IMR-90 (cell line): ENCODE measurements around the gene MECR. TPM values are rescaled to one million over a fixed set of nuclear protein-coding genes. Genes with fewer than 3 reads are reported as not detected.
A peak's percentile ranks its signal among the peaks of the same experiment; 100 is the strongest.

Source experiments
- ATAC-seq: fragments of 200-7000 bp; cut with Tn5 transposase; 2 replicates; pipeline ENCODE4 v1.9.1; 2020; ENCODE audit warnings: low read depth, mild to moderate bottlenecking, moderate library complexity
- BruUV-seq: library from RNA; stranded (reverse); fragments of 400-500 nt; replicated peaks from 2 replicates; lab custom pipeline; 2021; lab: Mats Ljungman, UMichigan
- CTCF ChIA-PET: fragments of 300-600 bp; formaldehyde crosslinking; extraction: SDS; loops from one replicate; lab custom pipeline; 2021; ENCODE audit warnings: antibody characterized with exemption; lab: Yijun Ruan, JAX
- POLR2A ChIA-PET: fragments of 300-600 bp; sonication (Branson Sonifier 250); formaldehyde crosslinking; loops from one replicate; lab custom pipeline; 2022; ENCODE audit warnings: antibody characterized with exemption; ENCODE audit not compliant: unreplicated experiment; lab: Charles Lee
- DNase-seq: peaks from one replicate; pipeline ENCODE4 v3.0.0; 2013
- H2AFZ ChIP-seq: replicated peaks from 2 replicates; pipeline ENCODE3; 2013; ENCODE audit warnings: low read length, mild to moderate bottlenecking; ENCODE audit not compliant: poor library complexity
- H2AK5ac ChIP-seq: 2 replicates; pipeline ENCODE4 v1.6.1; 2013; ENCODE audit warnings: low read depth, low read length, inconsistent platforms
- H2AK9ac ChIP-seq: replicated peaks from 2 replicates; pipeline ENCODE3; 2013; ENCODE audit warnings: mild to moderate bottlenecking, low read depth, low read length, moderate library complexity; ENCODE audit not compliant: poor library complexity
- H2BK120ac ChIP-seq: 2 replicates; pipeline ENCODE4 v1.6.1; 2013; ENCODE audit warnings: low read depth, low read length, inconsistent platforms
- H2BK15ac ChIP-seq: 3 replicates; pipeline ENCODE4 v1.6.1; 2013; ENCODE audit warnings: low read depth, low read length, inconsistent platforms
- H2BK20ac ChIP-seq: 2 replicates; pipeline ENCODE4 v1.6.1; 2013; ENCODE audit warnings: low read depth, mild to moderate bottlenecking, inconsistent platforms, low read length, moderate library complexity
- H2BK5ac ChIP-seq: 2 replicates; pipeline ENCODE4 v1.6.1; 2013; ENCODE audit warnings: mild to moderate bottlenecking, low read depth, low read length, inconsistent platforms; ENCODE audit not compliant: poor library complexity, severe bottlenecking
- H3K14ac ChIP-seq: replicated peaks from 2 replicates; pipeline ENCODE4 v1.6.1; 2013; ENCODE audit warnings: low read depth, low read length, inconsistent platforms
- H3K18ac ChIP-seq: 2 replicates; pipeline ENCODE4 v1.6.1; 2013; ENCODE audit warnings: low read depth, low read length, control low read depth
- H3K23ac ChIP-seq: 2 replicates; pipeline ENCODE4 v1.6.1; 2013; ENCODE audit warnings: low read depth, low read length, inconsistent platforms
- H3K27ac ChIP-seq: 2 replicates; pipeline ENCODE4 v1.5.1; 2013; ENCODE audit warnings: mild to moderate bottlenecking, control low read depth, low read length; ENCODE audit not compliant: insufficient read depth
- H3K27me3 ChIP-seq: 2 replicates; pipeline ENCODE4 v1.6.1; 2013; ENCODE audit warnings: low read length; ENCODE audit not compliant: control insufficient read depth, insufficient read depth
- H3K36me3 ChIP-seq: 2 replicates; pipeline ENCODE4 v1.6.1; 2013; ENCODE audit warnings: low read length, mixed read lengths; ENCODE audit not compliant: control insufficient read depth, insufficient read depth
- H3K4ac ChIP-seq: 2 replicates; pipeline ENCODE4 v1.6.1; 2013; ENCODE audit warnings: low read depth, low read length, inconsistent platforms
- H3K4me1 ChIP-seq: 2 replicates; pipeline ENCODE4 v1.6.1; 2013; ENCODE audit warnings: low read length, mixed read lengths; ENCODE audit not compliant: control insufficient read depth, insufficient read depth
- H3K4me2 ChIP-seq: 2 replicates; pipeline ENCODE4 v1.6.1; 2013; ENCODE audit warnings: low read depth, mild to moderate bottlenecking, control low read depth, low read length, moderate library complexity
- H3K4me3 ChIP-seq: 2 replicates; pipeline ENCODE4 v1.5.1; 2013; ENCODE audit warnings: low read depth, mild to moderate bottlenecking, control low read depth, low read length, moderate library complexity; ENCODE audit not compliant: insufficient read depth
- H3K56ac ChIP-seq: 2 replicates; pipeline ENCODE4 v1.6.1; 2013; ENCODE audit warnings: low read length, inconsistent platforms; ENCODE audit not compliant: insufficient read depth; ENCODE audit errors: extremely low read depth
- H3K79me1 ChIP-seq, 2 experiments: 2 replicates each; pipeline ENCODE4 v1.6.1; 2013; ENCODE audit warnings: low read length in 2 of 2, inconsistent platforms in 1 of 2, low read depth in 1 of 2
- H3K9ac ChIP-seq: 2 replicates; pipeline ENCODE4 v1.6.1; 2013; ENCODE audit warnings: low read depth, low read length, control low read depth
- H3K9me1 ChIP-seq: 2 replicates; pipeline ENCODE4 v1.6.1; 2013; ENCODE audit warnings: low read length, inconsistent platforms; ENCODE audit not compliant: insufficient read depth
- H3K9me3 ChIP-seq: 2 replicates; pipeline ENCODE4 v1.6.1; 2013; ENCODE audit warnings: low read length; ENCODE audit not compliant: control insufficient read depth, insufficient read depth
- H4K20me1 ChIP-seq: 2 replicates; pipeline ENCODE4 v1.6.1; 2013; ENCODE audit warnings: low read length, inconsistent platforms; ENCODE audit not compliant: insufficient read depth
- H4K5ac ChIP-seq: 2 replicates; pipeline ENCODE4 v1.6.1; 2013; ENCODE audit warnings: mild to moderate bottlenecking, low read depth, low read length, control low read depth
- H4K8ac ChIP-seq, 2 experiments: 2 replicates each; pipeline ENCODE4 v1.6.1; 2013; ENCODE audit warnings: low read depth in 2 of 2, low read length in 2 of 2, control low read depth in 1 of 2, inconsistent platforms in 1 of 2
- H4K91ac ChIP-seq: 2 replicates; pipeline ENCODE4 v1.6.1; 2013; ENCODE audit warnings: low read depth, low read length, inconsistent platforms; ENCODE audit not compliant: insufficient read depth
- BHLHE40 ChIP-seq: fragments of 150-350 bp; IDR thresholded peaks from 2 replicates; pipeline ENCODE4 v1.6.1; 2016; ENCODE audit warnings: mild to moderate bottlenecking, low read depth, low read length
- CHD1 ChIP-seq: IDR thresholded peaks from 2 replicates; pipeline ENCODE4 v1.6.1; 2012; ENCODE audit warnings: low read depth, low read length, improper control_type of control experiment
- CTCF ChIP-seq: conservative IDR thresholded peaks from 2 replicates; pipeline ENCODE4 v1.5.1; 2012; ENCODE audit warnings: mild to moderate bottlenecking, low read depth, low read length, improper control_type of control experiment
- ELK1 ChIP-seq: fragments of 150-350 bp; IDR thresholded peaks from 2 replicates; pipeline ENCODE4 v1.6.1; 2016; ENCODE audit warnings: low read depth, mild to moderate bottlenecking, low read length, moderate library complexity, borderline replicate concordance
- SMC3 ChIP-seq: fragments of 150-350 bp; IDR thresholded peaks from 2 replicates; pipeline ENCODE4 v1.6.1; 2016; ENCODE audit warnings: low read depth, mild to moderate bottlenecking, antibody characterized with exemption, low read length, moderate library complexity
- WGBS, 2 experiments: methylation state at CpG; one replicate each; pipeline versions ENCODE4 v1.1.5 to v1.1.7; 2013; ENCODE audit warnings: missing lambda C conversion rate in 2 of 2; ENCODE audit not compliant: insufficient read length in 1 of 2; ENCODE audit errors: extremely low coverage in 2 of 2; 5-methylcytosine and 5-hydroxymethylcytosine counted together
- dilution Hi-C: fragments of 300-500 bp; cut with HindIII; formaldehyde crosslinking; loops from one replicate; pipeline ENCODE4 v1.14.3; 2018; ENCODE audit warnings: low sequenced_read_pairs; ENCODE audit not compliant: unreplicated experiment
- in situ Hi-C: fragments of 300-500 bp; cut with MboI; formaldehyde crosslinking; loops from 3 replicates; pipeline ENCODE4 v1.14.3; 2019; ENCODE audit warnings: low sequenced_read_pairs, inconsistent platforms, mixed read lengths
- intact Hi-C: fragments of 100-400 bp; cut with micrococcal nuclease; formaldehyde crosslinking; loops from 2 replicates; pipeline ENCODE4 v1.10.0; 2022
- polyA plus RNA-seq, 3 experiments: library from polyadenylated mRNA; depleted of rRNA; stranded (reverse); fragments of >200 nt; gene quantifications; 2 replicates each; pipeline ENCODE4 v1.2.3, GENCODE V29; 2012; ENCODE audit warnings: low replicate concordance in 1 of 3
- total RNA-seq: library from RNA; depleted of rRNA; stranded (reverse); fragments of >200 nt; gene quantifications from 2 replicates; pipeline ENCODE4 v1.2.3, GENCODE V29; 2012

The MECR gene
- total and polyA plus RNA-seq, 2 of the 4 experiments (the other 2 are of a cell fraction), result 20.3 to 24.8 TPM

GRCh38 chr1:29200906-29201594 is 29.7 kb downstream of the MECR start:
- dilution Hi-C loops, result no loop called here
- peak overlapping the region; percentile 45 for H3K23ac ChIP-seq
- H2BK15ac ChIP-seq, result peak overlapping the region; percentile 81; the same call in 2 of the 3 replicates
- H3K4ac ChIP-seq, result peak overlapping the region; percentile 90
- H3K14ac ChIP-seq, result peak overlapping the region; percentile 60
- no peak overlapping the region for H3K4me2 ChIP-seq
- no peak for TF ChIP-seq ELK1
- no peak for TF ChIP-seq CTCF
- TF ChIP-seq CHD1, result no peak
- no peak for TF ChIP-seq BHLHE40
- TF ChIP-seq SMC3, result no peak
- peaks cover 25% of the 10 kb centered on the region for H3K4me1 ChIP-seq
- H4K20me1 ChIP-seq, result peaks cover 6% of the 10 kb centered on the region
- in situ Hi-C loops, result loop anchor here (10.0 kb wide), 1 partner anchor 416 kb away; no protein-coding TSS in a partner anchor
- no peaks in the 10 kb centered on the region for H3K9me3 ChIP-seq
- H2BK5ac ChIP-seq, result peak overlapping the region; percentile 76
- no CpG with 5 or more reads among the region's 5 CpGs for WGBS, 2 experiments
- BruUV-seq, result no TSS peak
- peaks cover 28% of the 10 kb centered on the region for H3K9me1 ChIP-seq
- intact Hi-C loops, result loop anchor here (5.0 kb wide), 1 partner anchor 229 kb away; no protein-coding TSS in a partner anchor
- H2BK20ac ChIP-seq, result peak overlapping the region; percentile 86
- H3K27ac ChIP-seq, result peak overlapping the region; percentile 12; the same call in 1 of the 2 replicates
- peak overlapping the region; percentile 30 for H4K5ac ChIP-seq
- DNase-seq (peak; percentile 50), ATAC-seq (no peak)
- peak overlapping the region in 1 of 2 experiments; percentile 88; a peak in 2 of 4 replicates for H4K8ac ChIP-seq
- ChIA-PET POLR2A (no interaction called here), CTCF (interaction anchor here (1.4 to 3.3 kb wide), 3 partner anchors 19 to 319 kb away, joined by 5 to 28 read pairs (median 8); partner anchors contain the start of gene SRSF4)
- no peak overlapping the region for H3K4me3 ChIP-seq
- H3K56ac ChIP-seq, result 0 out of 2 replicates have a peak overlapping the region, but pooled peaks have one; percentile 26
- peaks cover 0 to 21% of the 10 kb centered on the region in 2 experiments; a peak in 2 of 4 replicates for H3K79me1 ChIP-seq
- peak overlapping the region; percentile 83 for H2BK120ac ChIP-seq
- peak overlapping the region; percentile 90; the same call in 1 of the 2 replicates for H2AK5ac ChIP-seq
- no peaks in the 10 kb centered on the region for H3K27me3 ChIP-seq
- peak overlapping the region; percentile 62 for H4K91ac ChIP-seq
- peak overlapping the region; percentile 27 for H2AFZ ChIP-seq
- H3K9ac ChIP-seq, result no peak overlapping the region
- peaks cover 11% of the 10 kb centered on the region for H3K36me3 ChIP-seq
- H2AK9ac ChIP-seq, result no peak overlapping the region
- H3K18ac ChIP-seq, result 0 out of 2 replicates have a peak overlapping the region, but pooled peaks have one; percentile 27
